H9 (cell line): Measurements from ENCODE around the gene HACD1. TPM values are rescaled to one million over a fixed set of nuclear protein-coding genes. Genes with fewer than 3 reads are reported as not detected.

Source experiments
- DNase-seq: peaks from one replicate; pipeline ENCODE4 v3.0.0-alpha.2; 2017
- H2AFZ ChIP-seq: one replicate; pipeline ENCODE4 v1.6.1; 2013; ENCODE audit warnings: mild to moderate bottlenecking, low read length, control low read depth, moderate library complexity
- H2AK5ac ChIP-seq: 2 replicates; pipeline ENCODE4 v1.6.1; 2013; ENCODE audit warnings: low read length, control low read depth, mixed read lengths; ENCODE audit not compliant: insufficient read length
- H2BK120ac ChIP-seq: one replicate; pipeline ENCODE4 v1.6.1; 2013; ENCODE audit warnings: low read depth, mild to moderate bottlenecking, low read length, control low read depth, inconsistent platforms; ENCODE audit not compliant: poor library complexity, severe bottlenecking
- H2BK12ac ChIP-seq: 2 replicates; pipeline ENCODE4 v1.6.1; 2013; ENCODE audit warnings: low read length, control low read depth, mixed read lengths, low read depth; ENCODE audit not compliant: insufficient read length
- H2BK15ac ChIP-seq: 2 replicates; pipeline ENCODE4 v1.6.1; 2013; ENCODE audit warnings: low read depth, low read length, control low read depth
- H2BK20ac ChIP-seq: one replicate; pipeline ENCODE4 v1.6.1; 2013; ENCODE audit warnings: low read depth, mild to moderate bottlenecking, low read length, control low read depth, inconsistent platforms; ENCODE audit not compliant: poor library complexity, severe bottlenecking
- H2BK5ac ChIP-seq: 2 replicates; pipeline ENCODE4 v1.6.1; 2013; ENCODE audit warnings: low read length, control low read depth, mixed read lengths; ENCODE audit not compliant: insufficient read length
- H3K14ac ChIP-seq: 2 replicates; pipeline ENCODE4 v1.6.1; 2013; ENCODE audit warnings: low read length, control low read depth; ENCODE audit not compliant: insufficient read depth
- H3K18ac ChIP-seq: 2 replicates; pipeline ENCODE4 v1.6.1; 2013; ENCODE audit warnings: low read depth, mild to moderate bottlenecking, mixed read lengths, low read length, control low read depth; ENCODE audit not compliant: insufficient read length
- H3K23ac ChIP-seq: 2 replicates; pipeline ENCODE4 v1.6.1; 2013; ENCODE audit warnings: low read length, control low read depth, mixed read lengths, low read depth; ENCODE audit not compliant: insufficient read length
- H3K23me2 ChIP-seq: 2 replicates; pipeline ENCODE4 v1.6.1; 2013; ENCODE audit warnings: low read depth, mild to moderate bottlenecking, mixed read lengths, low read length, control low read depth; ENCODE audit not compliant: insufficient read length, poor library complexity, severe bottlenecking
- H3K27ac ChIP-seq: 2 replicates; pipeline ENCODE4 v1.5.1; 2013; ENCODE audit warnings: low read length, control low read depth, mixed read lengths, low read depth; ENCODE audit not compliant: insufficient read length
- H3K27me3 ChIP-seq: 2 replicates; pipeline ENCODE4 v1.6.1; 2013; ENCODE audit warnings: low read length, control low read depth, inconsistent platforms; ENCODE audit not compliant: insufficient read depth
- H3K4ac ChIP-seq: 2 replicates; pipeline ENCODE4 v1.6.1; 2013; ENCODE audit warnings: low read depth, mild to moderate bottlenecking, control low read depth, inconsistent platforms, low read length, moderate library complexity
- H3K4me1 ChIP-seq: 2 replicates; pipeline ENCODE4 v1.6.1; 2013; ENCODE audit warnings: low read length, control low read depth, inconsistent platforms; ENCODE audit not compliant: insufficient read depth
- H3K4me2 ChIP-seq: 2 replicates; pipeline ENCODE4 v1.6.1; 2013; ENCODE audit warnings: low read length, control low read depth, mixed read lengths; ENCODE audit not compliant: insufficient read length, insufficient read depth
- H3K56ac ChIP-seq: 2 replicates; pipeline ENCODE4 v1.6.1; 2013; ENCODE audit warnings: low read depth, mild to moderate bottlenecking, mixed read lengths, low read length, control low read depth; ENCODE audit not compliant: insufficient read length
- H3K79me1 ChIP-seq: 2 replicates; pipeline ENCODE4 v1.6.1; 2013; ENCODE audit warnings: low read depth, mild to moderate bottlenecking, moderate library complexity, low read length, control low read depth, inconsistent platforms; ENCODE audit not compliant: insufficient read depth, poor library complexity, severe bottlenecking
- H3K79me2 ChIP-seq: 2 replicates; pipeline ENCODE4 v1.6.1; 2013; ENCODE audit warnings: low read length, control low read depth, inconsistent platforms; ENCODE audit not compliant: insufficient read depth
- H3K9ac ChIP-seq: 2 replicates; pipeline ENCODE4 v1.6.1; 2013; ENCODE audit warnings: low read length, control low read depth, mixed read lengths; ENCODE audit not compliant: insufficient read length; ENCODE audit errors: extremely low read depth
- H3K9me3 ChIP-seq: one replicate; pipeline ENCODE4 v1.6.1; 2013; ENCODE audit warnings: low read depth, low read length, inconsistent platforms; ENCODE audit not compliant: control insufficient read depth
- H3T11ph ChIP-seq: one replicate; pipeline ENCODE4 v1.6.1; 2013; ENCODE audit warnings: mild to moderate bottlenecking, low read length, control low read depth, inconsistent platforms
- H4K20me1 ChIP-seq: one replicate; pipeline ENCODE4 v1.6.1; 2013; ENCODE audit not compliant: control insufficient read depth, insufficient read length, insufficient read depth
- H4K5ac ChIP-seq: 2 replicates; pipeline ENCODE4 v1.6.1; 2013; ENCODE audit warnings: low read depth, mild to moderate bottlenecking, mixed read lengths, low read length, control low read depth; ENCODE audit not compliant: insufficient read length
- H4K8ac ChIP-seq: replicated peaks from 2 replicates; pipeline ENCODE4 v1.6.1; 2013; ENCODE audit warnings: low read length, control low read depth, mixed read lengths, low read depth; ENCODE audit not compliant: insufficient read length
- H4K91ac ChIP-seq: 2 replicates; pipeline ENCODE4 v1.6.1; 2013; ENCODE audit warnings: low read depth, mild to moderate bottlenecking, moderate library complexity, mixed read lengths, low read length, control low read depth; ENCODE audit not compliant: insufficient read length
- H3K27ac Mint-ChIP-seq, 3 experiments: 2 replicates in 2 of 3; 3 replicates in 1 of 3; pipeline ENCODE4 v1.8.0; 2020 to 2021; ENCODE audit warnings: mixed read lengths in 3 of 3, mild to moderate bottlenecking in 1 of 3, moderate library complexity in 1 of 3
- H3K27me3 Mint-ChIP-seq: 2 replicates; pipeline ENCODE4 v1.8.0; 2021; ENCODE audit warnings: low read depth, mild to moderate bottlenecking, moderate library complexity, mixed read lengths
- H3K36me3 Mint-ChIP-seq, 3 experiments: 2 replicates in 2 of 3; 3 replicates in 1 of 3; pipeline ENCODE4 v1.8.0; 2020 to 2021; ENCODE audit warnings: low read depth in 3 of 3, mixed read lengths in 3 of 3; ENCODE audit not compliant: insufficient read depth in 1 of 3
- H3K4me1 Mint-ChIP-seq, 2 experiments: 2 replicates each; pipeline ENCODE4 v1.8.0; 2020; ENCODE audit warnings: mixed read lengths in 2 of 2
- H3K4me3 Mint-ChIP-seq, 2 experiments: 2 replicates in 1 of 2; 3 replicates in 1 of 2; pipeline ENCODE4 v1.8.0; 2020 to 2021; ENCODE audit warnings: mild to moderate bottlenecking in 2 of 2, mixed read lengths in 2 of 2, moderate library complexity in 1 of 2
- H3K9me3 Mint-ChIP-seq, 2 experiments: 2 replicates in 1 of 2; 3 replicates in 1 of 2; pipeline ENCODE4 v1.8.0; 2020; ENCODE audit warnings: mild to moderate bottlenecking in 2 of 2, mixed read lengths in 2 of 2, moderate library complexity in 1 of 2
- WGBS: extraction: QIAGEN DNeasy Blood & Tissue Kit; methylation state at CpG from one replicate; pipeline ENCODE4 v1.1.7; 2013; ENCODE audit warnings: missing lambda C conversion rate, low lambda C conversion rate, mixed read lengths; ENCODE audit not compliant: insufficient read length; ENCODE audit errors: extremely low coverage; 5-methylcytosine and 5-hydroxymethylcytosine counted together
- total RNA-seq: library from RNA; stranded (reverse); gene quantifications from 2 replicates; pipeline ENCODE4 v1.2.1, GENCODE V29; 2021
- TF ChIP-seq, protein P1 (sequence below): fragments of 200-600 bp; sonication (generic); conservative IDR thresholded peaks from 3 replicates; pipeline ENCODE4 v1.8.0; 2021; ENCODE audit warnings: antibody characterized with exemption, mild to moderate bottlenecking

Gene HACD1
- total RNA-seq, 1 experiment from 2014 or later = 25.0 TPM

DNA sequence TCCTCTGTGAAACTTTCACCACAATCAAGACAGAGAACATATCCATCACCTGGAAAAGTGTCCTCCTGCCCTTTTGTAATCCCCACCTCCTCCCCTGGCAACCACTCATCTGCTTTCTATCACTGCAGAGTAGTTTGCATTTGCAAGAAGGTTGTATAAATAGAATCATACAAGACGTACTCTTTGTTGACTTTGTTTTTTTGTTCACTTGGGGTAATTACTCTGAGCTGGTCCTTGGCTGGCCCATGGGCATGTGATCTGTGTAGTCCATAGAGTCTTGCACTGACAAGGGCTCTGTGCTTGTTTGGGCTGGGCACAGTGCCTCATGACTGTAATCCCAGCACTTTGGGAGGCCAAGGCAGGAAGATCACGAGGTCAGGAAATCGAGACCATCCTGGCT, 7.8 kb upstream of the HACD1 start:
- no CpG with 5 or more reads among the region's 3 CpGs for WGBS
- H4K8ac ChIP-seq = no peak overlapping the region
- no peaks in the 10 kb centered on the region; the same call in 1 of the 2 replicates for H3K27me3 ChIP-seq
- H3K23me2 ChIP-seq = no peaks in the 10 kb centered on the region
- no peak overlapping the region for H3T11ph ChIP-seq
- H3K4me2 ChIP-seq = no peak overlapping the region
- no peak overlapping the region for H2BK12ac ChIP-seq
- H3K79me2 ChIP-seq = no peaks in the 10 kb centered on the region
- no peak overlapping the region for H3K23ac ChIP-seq
- no peak overlapping the region for H2AK5ac ChIP-seq
- Mint-ChIP-seq H3K36me3 (no peaks in the 10 kb centered on the region), H3K27ac (no peak overlapping the region), H3K4me3 (no peak overlapping the region), H3K4me1 (peaks cover 0 to 3% of the 10 kb centered on the region in 2 experiments; a peak in 1 of 4 replicates), H3K9me3 (peaks cover 3 to 8% of the 10 kb centered on the region in 2 experiments; a peak in 3 of 5 replicates), H3K27me3 (peaks cover 4% of the 10 kb centered on the region; the same call in 1 of the 2 replicates)
- H3K14ac ChIP-seq = no peak overlapping the region
- TF ChIP-seq, protein P1, sequence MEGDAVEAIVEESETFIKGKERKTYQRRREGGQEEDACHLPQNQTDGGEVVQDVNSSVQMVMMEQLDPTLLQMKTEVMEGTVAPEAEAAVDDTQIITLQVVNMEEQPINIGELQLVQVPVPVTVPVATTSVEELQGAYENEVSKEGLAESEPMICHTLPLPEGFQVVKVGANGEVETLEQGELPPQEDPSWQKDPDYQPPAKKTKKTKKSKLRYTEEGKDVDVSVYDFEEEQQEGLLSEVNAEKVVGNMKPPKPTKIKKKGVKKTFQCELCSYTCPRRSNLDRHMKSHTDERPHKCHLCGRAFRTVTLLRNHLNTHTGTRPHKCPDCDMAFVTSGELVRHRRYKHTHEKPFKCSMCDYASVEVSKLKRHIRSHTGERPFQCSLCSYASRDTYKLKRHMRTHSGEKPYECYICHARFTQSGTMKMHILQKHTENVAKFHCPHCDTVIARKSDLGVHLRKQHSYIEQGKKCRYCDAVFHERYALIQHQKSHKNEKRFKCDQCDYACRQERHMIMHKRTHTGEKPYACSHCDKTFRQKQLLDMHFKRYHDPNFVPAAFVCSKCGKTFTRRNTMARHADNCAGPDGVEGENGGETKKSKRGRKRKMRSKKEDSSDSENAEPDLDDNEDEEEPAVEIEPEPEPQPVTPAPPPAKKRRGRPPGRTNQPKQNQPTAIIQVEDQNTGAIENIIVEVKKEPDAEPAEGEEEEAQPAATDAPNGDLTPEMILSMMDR = no peak
- H2BK5ac ChIP-seq = no peak overlapping the region
- H4K5ac ChIP-seq = no peak overlapping the region
- no peak overlapping the region for H2BK120ac ChIP-seq
- H3K27ac ChIP-seq = no peak overlapping the region
- DNase-seq = no peak
- H3K9ac ChIP-seq = no peak overlapping the region
- H2AFZ ChIP-seq = no peak overlapping the region
- no peak overlapping the region for H3K56ac ChIP-seq
- H3K79me1 ChIP-seq = no peaks in the 10 kb centered on the region
- H4K91ac ChIP-seq = no peak overlapping the region
- no peak overlapping the region for H3K4ac ChIP-seq
- no peaks in the 10 kb centered on the region for H3K4me1 ChIP-seq
- no peak overlapping the region for H2BK20ac ChIP-seq
- H3K18ac ChIP-seq = no peak overlapping the region
- H3K9me3 ChIP-seq = no peaks in the 10 kb centered on the region
- H4K20me1 ChIP-seq = no peaks in the 10 kb centered on the region
- no peak overlapping the region for H2BK15ac ChIP-seq
